GM12875 (cell line): Measurements from ENCODE around the gene CBX3.
"Not testable (repeated sequence)": the region's sequence is repeated elsewhere in the genome, so short reads cannot be mapped to it uniquely, and the experiment has no call there.

Experiments
- H3K4me3 ChIP-seq: one replicate; pipeline ENCODE4 v1.5.1; 2011; ENCODE audit warnings: low read depth, low read length, control low read depth
- CTCF ChIP-seq: IDR thresholded peaks from 2 replicates; pipeline ENCODE4 v1.5.1; 2011; ENCODE audit warnings: low read depth, mild to moderate bottlenecking, control low read depth, inconsistent platforms, low read length, moderate library complexity, borderline replicate concordance; ENCODE audit not compliant: insufficient read depth

Gene CBX3

DNA sequence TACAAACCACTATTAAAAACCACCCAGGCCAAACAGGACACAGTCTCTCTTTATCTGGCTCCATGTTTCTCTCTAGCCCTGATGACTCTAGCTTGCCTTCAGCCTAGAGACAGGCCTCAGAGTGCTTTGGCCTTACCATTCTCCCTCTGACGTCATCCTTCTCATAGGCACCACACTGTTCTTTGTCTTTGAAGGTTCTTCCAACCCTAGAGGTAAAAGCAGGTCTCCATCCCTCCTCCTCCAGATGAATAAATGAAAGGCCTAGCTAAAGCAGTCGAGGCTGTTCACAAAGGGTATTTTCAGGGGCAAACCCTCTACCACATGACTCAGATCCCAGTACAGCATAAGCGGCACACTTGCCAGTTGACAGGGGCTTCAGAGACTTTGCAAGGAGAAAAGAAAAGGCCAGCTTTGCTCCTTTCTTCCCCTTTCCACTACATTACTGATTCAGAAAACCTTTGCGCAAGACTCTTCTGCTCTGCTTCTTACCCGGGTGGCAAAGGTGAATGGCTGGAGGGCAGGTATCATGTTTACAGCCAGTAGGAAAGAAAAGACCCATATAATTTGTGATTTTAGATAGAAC is 34.8 kb upstream of the CBX3 start:
- TF ChIP-seq CTCF = no peak

DNA sequence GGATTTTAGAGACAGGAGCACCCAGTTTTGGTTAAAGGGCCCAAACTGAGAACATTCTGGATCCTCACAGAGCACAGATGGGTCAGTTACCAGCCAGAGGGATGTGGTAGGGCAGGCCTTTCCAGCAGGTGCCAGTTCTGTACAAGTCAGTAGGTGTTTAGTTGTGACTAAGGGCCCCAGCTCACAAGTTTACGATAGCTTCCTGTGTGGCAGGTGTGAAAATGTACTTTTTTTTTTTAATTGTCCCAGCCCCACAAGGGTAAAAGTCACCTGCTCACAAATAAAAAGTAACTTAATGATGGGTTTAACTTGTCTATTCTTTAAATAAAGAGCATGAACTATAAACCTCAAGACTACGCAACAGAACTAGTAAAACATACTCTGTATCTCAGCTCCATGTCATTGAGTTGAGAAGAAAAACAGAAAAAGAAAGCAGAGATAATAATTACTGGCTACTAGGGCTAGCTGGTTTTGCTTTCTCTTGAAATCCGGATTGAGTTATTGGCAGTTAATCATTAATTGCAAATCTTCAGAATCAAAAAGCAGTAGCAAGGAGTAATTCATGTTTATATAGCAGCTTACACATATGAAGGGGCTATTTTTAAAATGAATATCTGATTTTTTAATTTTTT is 34.1 kb upstream of the CBX3 start:
- TF ChIP-seq CTCF = no peak
- no peak overlapping the region for H3K4me3 ChIP-seq

More for the DNA sequence above, 34.8 kb upstream of the CBX3 start:
- H3K4me3 ChIP-seq = no peak overlapping the region

GRCh38 chr7:26168458-26169023 is 33.0 kb upstream of the CBX3 start:
- TF ChIP-seq CTCF = no peak

GRCh38 chr7:26169271-26169670 is 32.3 kb upstream of the CBX3 start:
- no peak for TF ChIP-seq CTCF
- H3K4me3 ChIP-seq = no peak overlapping the region

More at GRCh38 chr7:26168458-26169023, 33.0 kb upstream of the CBX3 start:
- no peak overlapping the region for H3K4me3 ChIP-seq

DNA sequence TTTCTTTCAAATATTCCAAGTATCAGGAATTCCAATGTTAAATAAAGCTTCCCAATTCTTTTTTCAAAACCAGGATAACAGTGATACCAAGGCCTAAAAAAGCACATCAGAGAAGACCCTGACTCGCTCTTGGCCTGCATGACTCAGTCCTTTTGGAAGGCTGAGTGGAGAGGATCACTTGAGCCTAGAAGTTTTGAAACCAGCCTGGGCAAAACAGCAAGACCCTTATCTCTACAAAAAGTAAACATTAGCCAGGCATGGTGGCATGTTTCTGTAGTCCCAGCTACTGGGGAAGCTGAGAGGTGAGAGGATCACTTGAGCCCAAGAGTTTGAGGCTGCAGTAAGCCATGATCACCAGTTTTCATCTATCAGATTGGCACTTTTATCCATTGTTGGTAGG is 30.9 kb upstream of the CBX3 start:
- H3K4me3 ChIP-seq = no peak overlapping the region

DNA sequence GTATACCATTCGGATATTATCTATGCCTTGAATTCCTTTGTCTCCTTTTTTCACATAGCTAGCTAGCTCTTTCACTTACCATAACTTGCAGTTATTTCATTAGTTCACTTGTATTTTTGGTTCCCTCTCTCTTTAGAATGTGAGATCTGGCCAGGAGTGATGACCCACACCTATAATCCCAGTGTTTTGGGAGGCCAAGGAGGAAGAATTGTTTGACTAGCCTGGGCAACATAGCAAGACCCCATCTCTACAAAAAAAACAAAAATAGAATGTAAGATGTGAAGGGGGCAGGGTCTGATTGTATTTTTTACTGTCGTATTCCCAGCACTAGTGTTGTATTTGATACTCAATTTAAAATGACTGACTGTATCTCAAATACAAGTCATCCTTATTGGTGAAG is 29.9 kb upstream of the CBX3 start:
- no peak for TF ChIP-seq CTCF
- no peak overlapping the region for H3K4me3 ChIP-seq

More for the DNA sequence above, 30.9 kb upstream of the CBX3 start:
- TF ChIP-seq CTCF = no peak

- no peak for TF ChIP-seq CTCF
- H3K4me3 ChIP-seq = no peak overlapping the region
These were observed 29.5 kb upstream of the CBX3 start for GRCh38 chr7:26172048-26172447.

GRCh38 chr7:26175903-26176302 is 25.6 kb upstream of the CBX3 start:
- H3K4me3 ChIP-seq = not testable (repeated sequence)

- not testable (repeated sequence) for H3K4me3 ChIP-seq
These were observed 24.8 kb upstream of the CBX3 start for GRCh38 chr7:26176696-26177095.

- not testable (repeated sequence) for H3K4me3 ChIP-seq
These were observed 24.3 kb upstream of the CBX3 start for GRCh38 chr7:26177269-26177668.
